BJ (cell line): ENCODE data around the gene ARHGEF10L. TPM values are rescaled to one million over a fixed set of nuclear protein-coding genes. Genes with fewer than 3 reads are reported as not detected.

Source experiments
- CTCF ChIA-PET: fragments of 350-600 bp; formaldehyde crosslinking; extraction: SDS; loops from one replicate; lab custom pipeline; 2021; ENCODE audit warnings: antibody characterized with exemption, inconsistent platforms; lab: Yijun Ruan, JAX
- POLR2A ChIA-PET: fragments of 300-600 bp; sonication (Branson Sonifier 250); formaldehyde crosslinking; extraction: SDS; loops from one replicate; lab custom pipeline; 2021; ENCODE audit warnings: antibody characterized with exemption; lab: Charles Lee
- DNase-seq: peaks from one replicate; pipeline ENCODE4 v3.0.0-alpha.2; 2011; ENCODE audit warnings: low read depth
- H3K27me3 ChIP-seq: 2 replicates; pipeline ENCODE4 v1.6.0; 2011; ENCODE audit warnings: low read length; ENCODE audit not compliant: control insufficient read depth, insufficient read depth
- H3K36me3 ChIP-seq: 2 replicates; pipeline ENCODE4 v1.5.1; 2011; ENCODE audit warnings: low read length; ENCODE audit not compliant: control insufficient read depth, insufficient read depth
- H3K4me3 ChIP-seq: 2 replicates; pipeline ENCODE4 v1.5.1; 2011; ENCODE audit warnings: low read depth, mild to moderate bottlenecking, control low read depth, low read length
- CTCF ChIP-seq: IDR thresholded peaks from 2 replicates; pipeline ENCODE4 v1.5.1; 2011; ENCODE audit warnings: low read depth, mild to moderate bottlenecking, control low read depth, inconsistent platforms, low read length, moderate library complexity; ENCODE audit not compliant: insufficient read depth
- polyA plus RNA-seq: library from polyadenylated mRNA; depleted of rRNA; stranded (reverse); fragments of >200 nt; gene quantifications from 2 replicates; pipeline ENCODE4 v1.2.3, GENCODE V29; 2011

ARHGEF10L gene
- polyA plus RNA-seq, 1 experiment: 12.5 TPM

- POLR2A ChIA-PET: no interaction called here
- CTCF ChIA-PET: interaction anchor here (0.8 kb wide), 1 partner anchor 41 kb away, joined by 3 read pairs; no protein-coding TSS in a partner anchor
These were observed 25.2 kb downstream of the ARHGEF10L start for GRCh38 chr1:17564458-17565393.

GRCh38 chr1:17565461-17566252 is 26.2 kb downstream of the ARHGEF10L start:
- DNase-seq: no peak
- CTCF ChIA-PET: no interaction called here
- TF ChIP-seq CTCF: no peak

More at GRCh38 chr1:17564458-17565393, 25.2 kb downstream of the ARHGEF10L start:
- H3K36me3 ChIP-seq: no peaks in the 10 kb centered on the region
- no peaks in the 10 kb centered on the region for H3K27me3 ChIP-seq
- no peak overlapping the region for H3K4me3 ChIP-seq
- TF ChIP-seq CTCF: no peak
- DNase-seq: no peak

GRCh38 chr1:17566417-17566816 is 26.9 kb downstream of the ARHGEF10L start:
- ChIA-PET POLR2A (no interaction called here), CTCF (interaction anchor here (2.6 kb wide), 1 partner anchor 9 kb away, joined by 6 read pairs; no protein-coding TSS in a partner anchor)
- no peak for TF ChIP-seq CTCF
- Histone ChIP-seq H3K36me3 (no peaks in the 10 kb centered on the region), H3K4me3 (no peak overlapping the region), H3K27me3 (no peaks in the 10 kb centered on the region)
- no peak for DNase-seq

More at GRCh38 chr1:17565461-17566252, 26.2 kb downstream of the ARHGEF10L start:
- H3K27me3 ChIP-seq: no peaks in the 10 kb centered on the region
- POLR2A ChIA-PET: no interaction called here
- no peak overlapping the region for H3K4me3 ChIP-seq
- H3K36me3 ChIP-seq: no peaks in the 10 kb centered on the region

- Histone ChIP-seq H3K36me3 (no peaks in the 10 kb centered on the region), H3K4me3 (no peak overlapping the region), H3K27me3 (no peaks in the 10 kb centered on the region)
- ChIA-PET POLR2A (no interaction called here), CTCF (interaction anchor here (0.5 to 2.6 kb wide), 2 partner anchors 10 to 127 kb away, joined by 3 to 6 read pairs; partner anchors contain the start of gene RCC2)
- TF ChIP-seq CTCF: no peak
- DNase-seq: no peak
These were observed 27.4 kb downstream of the ARHGEF10L start for GRCh38 chr1:17566892-17567291.
